Right lobe of liver (tissue), 6 donors: ENCODE results near the gene SMIM26. TPM values are rescaled to one million over a fixed set of nuclear protein-coding genes. Genes with fewer than 3 reads are reported as not detected.
A peak's percentile ranks its signal among the peaks of the same experiment; 100 is the strongest.

Experiments used
- ATAC-seq, 4 donors: fragments of 200-7000 bp; cut with Tn5 transposase; one replicate each; pipeline ENCODE4 v1.9.1; 2020; ENCODE audit warnings: mild to moderate bottlenecking in 4 of 4, moderate library complexity in 4 of 4
- DNase-seq, 3 donors: peaks; one replicate each; pipeline ENCODE4 v3.0.0-alpha.2; 2020
- H3K27ac ChIP-seq, 3 donors: fragments of 200-600 bp; one replicate each; pipeline ENCODE4 v1.8.0; 2022
- H3K27me3 ChIP-seq, 2 donors: fragments of 200-600 bp; one replicate each; pipeline ENCODE4 v1.8.0; 2022
- H3K36me3 ChIP-seq, 4 donors: fragments of 200-600 bp; sonication (generic) in 1 of 4; one replicate each; pipeline versions ENCODE4 v1.5.1 to v1.8.0; 2017 to 2022; ENCODE audit warnings: control low read depth in 1 of 4
- H3K4me1 ChIP-seq, 4 donors: fragments of 200-600 bp; sonication (generic) in 1 of 4; one replicate each; pipeline versions ENCODE4 v1.5.1 to v1.8.0; 2017 to 2022; ENCODE audit warnings: control low read depth in 1 of 4
- H3K4me3 ChIP-seq, 3 donors: fragments of 200-600 bp; one replicate each; pipeline ENCODE4 v1.8.0; 2022
- H3K9me3 ChIP-seq, 4 donors: fragments of 200-600 bp; sonication (generic) in 1 of 4; one replicate each; pipeline versions ENCODE4 v1.5.1 to v1.8.0; 2017 to 2022; ENCODE audit warnings: control low read depth in 1 of 4
- CTCF ChIP-seq, 4 donors: fragments of 200-600 bp in 3 of 4; fragments of 450-650 bp in 1 of 4; IDR thresholded peaks; one replicate each; pipeline versions ENCODE4 v1.5.1 to v1.8.0; 2016 to 2022; ENCODE audit warnings: antibody characterized with exemption in 4 of 4, mild to moderate bottlenecking in 2 of 4
- POLR2A ChIP-seq: fragments of 450-650 bp; IDR thresholded peaks from one replicate; pipeline ENCODE4 v1.6.1; 2017; ENCODE audit warnings: antibody characterized with exemption, mild to moderate bottlenecking
- WGBS: methylation state at CpG from one replicate; pipeline ENCODE4 v1.1.6; 2018; ENCODE audit warnings: low coverage, low lambda C conversion rate; ENCODE audit not compliant: insufficient coverage; ENCODE audit errors: missing lambda C conversion rate; 5-methylcytosine and 5-hydroxymethylcytosine counted together
- intact Hi-C, 2 donors: fragments of 100-400 bp; cut with DNase I; formaldehyde crosslinking; loops; one replicate each; pipeline versions ENCODE4 v1.11.2 to v1.14.1; 2022
- total RNA-seq, 6 experiments: library from RNA; depleted of rRNA in 2 of 6; stranded (reverse); fragments of >200 nt in 2 of 6; fragmentation: NEBNext Ultra II Directional in 3 of 6; extraction: Animal tissue kit (Norgen Biotek cat#: 25700) in 3 of 6; gene quantifications; one replicate each; pipeline versions ENCODE4 v1.1.0 to v1.2.4, GENCODE V29; 2016 to 2023
- donor health status: DM: no; HTN: yes; CAD: no.
- donor health status: DM: no; HTN: no; CAD: no.
- donor health status: DM: no; HTN: no; CAD: no.
- donor health status: DM: no; HTN: yes; CAD: no.
- donor health status: DM: no; HTN: yes; CAD: no.

SMIM26 gene
- total RNA-seq, 6 experiments from 2014 or later, result 38.5 to 104 (median 42.4) TPM

- Histone ChIP-seq H3K9me3 (no peaks in the 10 kb centered on the region), H3K4me3 (no peak overlapping the region), H3K36me3 (peaks cover 0 to 42% (median 10%) of the 10 kb centered on the region in 4 donors), H3K27me3 (no peaks in the 10 kb centered on the region), H3K27ac (peak overlapping the region; percentile 25 to 64 (median 49)), H3K4me1 (peaks cover 0 to 18% (median 5%) of the 10 kb centered on the region in 4 donors)
- ATAC-seq (peak; percentile 93 to 99 (median 96)), DNase-seq (peak; percentile 92 to 98 (median 94))
- no peak for TF ChIP-seq CTCF (IDR thresholded peaks at IDR 0.05)
- TF ChIP-seq POLR2A, result no peak
- 0% methylated on average over 1 of the region's 7 CpGs for WGBS
- intact Hi-C loops, result no loop called here
Measured at GRCh38 chr20:18543932-18544331, 23.3 kb upstream of the SMIM26 start.

GRCh38 chr20:18545566-18545965 is 21.7 kb upstream of the SMIM26 start:
- Histone ChIP-seq H3K4me1 (peaks cover 0 to 18% (median 5%) of the 10 kb centered on the region in 4 donors), H3K36me3 (peaks cover 0 to 48% (median 12%) of the 10 kb centered on the region in 4 donors), H3K9me3 (no peaks in the 10 kb centered on the region), H3K27ac (no peak overlapping the region), H3K27me3 (no peaks in the 10 kb centered on the region), H3K4me3 (no peak overlapping the region)
- 100% methylated on average over 1 of the region's 1 CpG for WGBS
- DNase-seq (no peak), ATAC-seq (no peak)
- TF ChIP-seq CTCF (IDR thresholded peaks at IDR 0.05), result no peak
- TF ChIP-seq POLR2A, result no peak
- intact Hi-C loops, result no loop called here

GRCh38 chr20:18548465-18548864 is 18.8 kb upstream of the SMIM26 start:
- DNase-seq (no peak), ATAC-seq (no peak)
- H3K4me3 ChIP-seq, result no peak overlapping the region
- no peaks in the 10 kb centered on the region for H3K9me3 ChIP-seq
- no peak for TF ChIP-seq POLR2A
- TF ChIP-seq CTCF (IDR thresholded peaks at IDR 0.05), result no peak
- no peak overlapping the region for H3K27ac ChIP-seq
- peaks cover 0 to 55% (median 26%) of the 10 kb centered on the region in 4 donors for H3K36me3 ChIP-seq
- 94% methylated on average over 3 of the region's 3 CpGs for WGBS
- intact Hi-C loops, result no loop called here
- peaks cover 0 to 9% (median 4%) of the 10 kb centered on the region in 4 donors for H3K4me1 ChIP-seq
- H3K27me3 ChIP-seq, result no peaks in the 10 kb centered on the region

GRCh38 chr20:18553746-18554145 is 13.5 kb upstream of the SMIM26 start:
- Histone ChIP-seq H3K4me3 (no peak overlapping the region), H3K27ac (no peak overlapping the region), H3K9me3 (no peaks in the 10 kb centered on the region), H3K36me3 (peaks cover 0 to 83% (median 37%) of the 10 kb centered on the region in 4 donors), H3K4me1 (no peaks in the 10 kb centered on the region), H3K27me3 (no peaks in the 10 kb centered on the region)
- TF ChIP-seq POLR2A (no peak), CTCF (IDR thresholded peaks at IDR 0.05) (no peak)
- no peak for DNase-seq
- WGBS, result 92% methylated on average over 5 of the region's 8 CpGs
- ATAC-seq, result no peak
- intact Hi-C loops, result no loop called here

GRCh38 chr20:18567739-18568091 is 483 bp downstream of the SMIM26 start:
- Histone ChIP-seq H3K4me1 (peaks cover 0 to 6% (median 2%) of the 10 kb centered on the region in 4 donors), H3K4me3 (peak overlapping the region; percentile 69 to 75 (median 73)), H3K36me3 (peaks cover 3 to 17% (median 7%) of the 10 kb centered on the region in 4 donors), H3K9me3 (no peaks in the 10 kb centered on the region), H3K27ac (peak overlapping the region; percentile 31 to 77 (median 70)), H3K27me3 (no peaks in the 10 kb centered on the region)
- intact Hi-C loops, result no loop called here
- no peak for TF ChIP-seq POLR2A
- no peak for TF ChIP-seq CTCF (IDR thresholded peaks at IDR 0.05)
- WGBS, result 4% methylated on average over 6 of the region's 6 CpGs
- DNase-seq (no peak), ATAC-seq (peak; percentile 21 to 42 (median 40))
